Endothelial cell of umbilical vein (primary cell): ENCODE data around the gene ELOVL1. TPM values are rescaled to one million over a fixed set of nuclear protein-coding genes. Genes with fewer than 3 reads are reported as not detected.

Experiments used
- BruUV-seq: library from RNA; stranded (reverse); fragments of 400-500 nt; replicated peaks from 2 replicates; lab custom pipeline; 2021; lab: Mats Ljungman, UMichigan
- CTCF ChIA-PET: fragments of 300-600, 350-600 bp; sonication (Branson Sonifier 250); formaldehyde crosslinking; loops from one replicate; lab custom pipeline; 2021; ENCODE audit warnings: antibody characterized with exemption, inconsistent platforms; lab: Charles Lee
- POLR2A ChIA-PET: fragments of 300-600, 350-600 bp; sonication (Branson Sonifier 250); formaldehyde crosslinking; loops from one replicate; lab custom pipeline; 2021; ENCODE audit warnings: antibody characterized with exemption, inconsistent platforms; lab: Charles Lee
- DNase-seq: peaks from one replicate; pipeline ENCODE4 v3.0.0-alpha.2; 2011; ENCODE audit warnings: low read depth, low spot score
- FAIRE-seq: peaks from 2 replicates; lab custom pipeline; 2011; peaks lifted over from hg19 to GRCh38; lab: Jason Lieb, UNC
- H2AFZ ChIP-seq: 2 replicates; pipeline ENCODE4 v1.6.0; 2012; ENCODE audit warnings: low read depth, low read length, control low read depth, inconsistent platforms
- H3K27ac ChIP-seq: 2 replicates; pipeline ENCODE4 v1.5.1; 2011; ENCODE audit warnings: low read depth, mild to moderate bottlenecking, control low read depth, low read length, moderate library complexity; ENCODE audit not compliant: insufficient read depth
- H3K27me3 ChIP-seq, 2 experiments: 2 replicates each; pipeline versions ENCODE4 v1.6.0 to v1.6.1; 2011; ENCODE audit warnings: low read length in 2 of 2, mixed read lengths in 1 of 2; ENCODE audit not compliant: control insufficient read depth in 2 of 2, insufficient read depth in 2 of 2
- H3K36me3 ChIP-seq, 2 experiments: 2 replicates in 1 of 2; 3 replicates in 1 of 2; pipeline ENCODE4 v1.5.1; 2011; ENCODE audit warnings: low read length in 2 of 2, mild to moderate bottlenecking in 1 of 2, moderate library complexity in 1 of 2; ENCODE audit not compliant: control insufficient read depth in 2 of 2, insufficient read depth in 2 of 2; ENCODE audit errors: extremely low read depth in 1 of 2
- H3K4me1 ChIP-seq: 3 replicates; pipeline ENCODE4 v1.5.1; 2011; ENCODE audit warnings: mild to moderate bottlenecking, low read length; ENCODE audit not compliant: control insufficient read depth, insufficient read depth; ENCODE audit errors: extremely low read depth
- H3K4me2 ChIP-seq: 2 replicates; pipeline ENCODE4 v1.6.1; 2011; ENCODE audit warnings: low read length, control low read depth, mixed read lengths; ENCODE audit not compliant: insufficient read depth
- H3K4me3 ChIP-seq, 3 experiments: fragments of 200-600 bp in 1 of 3; sonication (generic), shearing (Covaris generic) in 1 of 3; replicated peaks in 1 of 3; 2 replicates each; pipeline ENCODE4 v1.5.1; 2011 to 2016; ENCODE audit warnings: control low read depth in 3 of 3, low read length in 3 of 3, mild to moderate bottlenecking in 2 of 3, inconsistent platforms in 1 of 3, low read depth in 1 of 3, moderate library complexity in 1 of 3; ENCODE audit not compliant: insufficient read depth in 1 of 3
- H3K79me2 ChIP-seq: 2 replicates; pipeline ENCODE4 v1.6.0; 2012; ENCODE audit warnings: low read length, inconsistent platforms; ENCODE audit not compliant: control insufficient read depth, insufficient read depth
- H3K9ac ChIP-seq: replicated peaks from 2 replicates; pipeline ENCODE3; 2011; ENCODE audit warnings: low read length, control low read depth; ENCODE audit not compliant: insufficient read depth; ENCODE audit errors: extremely low read depth
- H3K9me1 ChIP-seq: replicated peaks from 3 replicates; pipeline ENCODE4 v1.6.0; 2011; ENCODE audit warnings: mild to moderate bottlenecking, low read length; ENCODE audit not compliant: control insufficient read depth, insufficient read depth; ENCODE audit errors: extremely low read depth
- H3K9me3 ChIP-seq: replicated peaks from 2 replicates; pipeline ENCODE4 v1.5.1; 2012; ENCODE audit warnings: low read length, inconsistent platforms; ENCODE audit not compliant: control insufficient read depth, insufficient read depth
- H4K20me1 ChIP-seq: replicated peaks from 2 replicates; pipeline ENCODE3; 2011; ENCODE audit warnings: mild to moderate bottlenecking, low read length; ENCODE audit not compliant: control insufficient read depth, insufficient read depth; ENCODE audit errors: extremely low read depth
- CTCF ChIP-seq, 2 donors: IDR thresholded peaks; 1 replicate in 1 of 2; 2 replicates in 1 of 2; pipeline ENCODE4 v1.5.1; 2011; ENCODE audit warnings: low read length in 2 of 2, mild to moderate bottlenecking in 2 of 2, moderate library complexity in 2 of 2, control low read depth in 1 of 2, inconsistent platforms in 1 of 2, low read depth in 1 of 2; ENCODE audit not compliant: insufficient read depth in 1 of 2; ENCODE audit errors: extremely low read depth in 1 of 2
- FOS ChIP-seq: IDR thresholded peaks from 2 replicates; pipeline ENCODE4 v1.6.1; 2011; ENCODE audit warnings: mild to moderate bottlenecking, low read length, moderate library complexity, borderline replicate concordance; ENCODE audit not compliant: insufficient read depth
- GATA2 ChIP-seq: IDR thresholded peaks from 2 replicates; pipeline ENCODE4 v1.7.0; 2011; ENCODE audit warnings: low read depth, mild to moderate bottlenecking, moderate library complexity, mixed read lengths, low read length; ENCODE audit not compliant: insufficient read length, insufficient read depth
- JUN ChIP-seq: IDR thresholded peaks from 2 replicates; pipeline ENCODE4 v1.6.1; 2011; ENCODE audit warnings: borderline replicate concordance, low read depth; ENCODE audit not compliant: insufficient read length, insufficient read depth
- MAX ChIP-seq: IDR thresholded peaks from 2 replicates; pipeline ENCODE4 v1.6.1; 2011; ENCODE audit not compliant: insufficient read depth, insufficient read length
- MYC ChIP-seq: IDR thresholded peaks from one replicate; pipeline ENCODE4 v1.6.1; 2011; ENCODE audit warnings: mild to moderate bottlenecking, low read depth, low read length
- POLR2A ChIP-seq: IDR thresholded peaks from 2 replicates; pipeline ENCODE4 v1.6.1; 2012; ENCODE audit warnings: low read depth, mild to moderate bottlenecking, control low read depth, low read length
- POLR2AphosphoS5 ChIP-seq: IDR thresholded peaks from 2 replicates; pipeline ENCODE4 v1.6.1; 2012; ENCODE audit warnings: low read depth, mild to moderate bottlenecking, control low read depth, low read length, moderate library complexity; ENCODE audit not compliant: insufficient read depth
- dilution Hi-C: fragments of 300-500 bp; cut with MboI; formaldehyde crosslinking; loops from one replicate; pipeline ENCODE4 v1.15.0; 2019; ENCODE audit warnings: low sequenced_read_pairs; ENCODE audit not compliant: extremely low pct_ligation_motif_present
- intact Hi-C: fragments of 100-400 bp; cut with micrococcal nuclease; formaldehyde crosslinking; loops from one replicate; pipeline ENCODE4 v1.10.0; 2022
- polyA plus RNA-seq, 4 experiments: library from polyadenylated mRNA; depleted of rRNA in 3 of 4; stranded (reverse) in 3 of 4; unstranded in 1 of 4; fragments of >200 nt; gene quantifications; 2 replicates each; pipeline versions ENCODE4 v1.2.1 to v1.2.3, GENCODE V29; 2011 to 2012; ENCODE audit warnings: missing spikeins in 1 of 4
- total RNA-seq: library from RNA; stranded (reverse); gene quantifications from 2 replicates; pipeline ENCODE4 v1.2.3, GENCODE V29; 2021

Gene ELOVL1
- total and polyA plus RNA-seq, 2 donors (not counting 3 experiments of a cell fraction or from before 2014, with no cell fraction given) = 134 to 303 TPM

- peak overlapping the region in 2 of 3 experiments; percentile 2 to 33 for H3K4me3 ChIP-seq
- no peaks in the 10 kb centered on the region for H4K20me1 ChIP-seq
- H3K4me1 ChIP-seq = peaks cover 3% of the 10 kb centered on the region
- H2AFZ ChIP-seq = peak overlapping the region; percentile 95
- H3K9ac ChIP-seq = peak overlapping the region; percentile 67
- H3K36me3 ChIP-seq = no peaks in the 10 kb centered on the region
- no peak for TF ChIP-seq GATA2
- TF ChIP-seq CTCF (IDR thresholded peaks at IDR 0.05; ENCODE audit: extremely low read depth in 1 of 2, insufficient read depth in 1 of 2, low read depth in 1 of 2, low read length in 2 of 2) = no peak
- TF ChIP-seq JUN = no peak
- no peak for TF ChIP-seq POLR2A
- no peak for TF ChIP-seq MAX
- BruUV-seq = no TSS peak
- DNase-seq = no peak
- peak; percentile 24 for FAIRE-seq
- no peaks in the 10 kb centered on the region for H3K27me3 ChIP-seq
- H3K9me1 ChIP-seq = no peaks in the 10 kb centered on the region
- ChIA-PET POLR2A (interaction anchor here (0.6 kb wide), 1 partner anchor 28 kb away, joined by 3 read pairs; no protein-coding TSS in a partner anchor), CTCF (interaction anchor here (0.8 to 2.0 kb wide), 4 partner anchors 10 to 121 kb away, joined by 3 to 9 read pairs (median 6); no protein-coding TSS in a partner anchor)
- peak overlapping the region; percentile 72 for H3K4me2 ChIP-seq
- H3K27ac ChIP-seq = no peak overlapping the region
- dilution Hi-C loops (no loop called here), intact Hi-C loops (no loop called here)
- no peaks in the 10 kb centered on the region for H3K79me2 ChIP-seq
- H3K9me3 ChIP-seq = no peaks in the 10 kb centered on the region
Measured at GRCh38 chr1:43348343-43348808, 19.4 kb downstream of the ELOVL1 start.

GRCh38 chr1:43346636-43347035 is 21.2 kb downstream of the ELOVL1 start:
- Histone ChIP-seq H3K79me2 (no peaks in the 10 kb centered on the region), H3K9me1 (no peaks in the 10 kb centered on the region), H3K27ac (no peak overlapping the region), H3K36me3 (no peaks in the 10 kb centered on the region), H3K9me3 (no peaks in the 10 kb centered on the region), H4K20me1 (no peaks in the 10 kb centered on the region), H3K9ac (no peak overlapping the region), H3K4me3 (no peak overlapping the region), H3K4me1 (peaks cover 3% of the 10 kb centered on the region), H3K4me2 (no peak overlapping the region), H2AFZ (no peak overlapping the region), H3K27me3 (no peaks in the 10 kb centered on the region)
- BruUV-seq = no TSS peak
- no peak for DNase-seq
- ChIA-PET CTCF (no interaction called here), POLR2A (no interaction called here)
- dilution Hi-C loops (no loop called here), intact Hi-C loops (no loop called here)
- no peak for FAIRE-seq
- TF ChIP-seq JUN (no peak), POLR2AphosphoS5 (no peak), MAX (no peak), POLR2A (no peak), GATA2 (no peak), MYC (no peak), CTCF (IDR thresholded peaks at IDR 0.05; ENCODE audit: extremely low read depth in 1 of 2, insufficient read depth in 1 of 2, low read depth in 1 of 2, low read length in 2 of 2) (no peak), FOS (no peak)
